Activated CD8-positive, alpha-beta memory T cell treated with anti-CD3 and anti-CD28 coated beads for 36 hours (primary cell): Measurements from ENCODE around the gene FAM3A. TPM values are rescaled to one million over a fixed set of nuclear protein-coding genes. Genes with fewer than 3 reads are reported as not detected.
"Not testable (repeated sequence)": the region's sequence is repeated elsewhere in the genome, so short reads cannot be mapped to it uniquely, and the experiment has no call there.

Experiments
- CTCF ChIA-PET: fragments of 350-600 bp; sonication (Branson Sonifier 250); formaldehyde crosslinking; loops from one replicate; lab custom pipeline; 2021; ENCODE audit warnings: antibody characterized with exemption; lab: Charles Lee
- POLR2A ChIA-PET: fragments of 350-600 bp; sonication (Branson Sonifier 250); formaldehyde crosslinking; loops from one replicate; lab custom pipeline; 2021; ENCODE audit warnings: antibody characterized with exemption; lab: Charles Lee
- total RNA-seq, 2 experiments: library from RNA; stranded (reverse); gene quantifications; one replicate each; pipeline ENCODE4 v1.2.3, GENCODE V29; 2021

Gene FAM3A
- total RNA-seq, 2 experiments from 2014 or later: 30.5 to 32.5 TPM

DNA sequence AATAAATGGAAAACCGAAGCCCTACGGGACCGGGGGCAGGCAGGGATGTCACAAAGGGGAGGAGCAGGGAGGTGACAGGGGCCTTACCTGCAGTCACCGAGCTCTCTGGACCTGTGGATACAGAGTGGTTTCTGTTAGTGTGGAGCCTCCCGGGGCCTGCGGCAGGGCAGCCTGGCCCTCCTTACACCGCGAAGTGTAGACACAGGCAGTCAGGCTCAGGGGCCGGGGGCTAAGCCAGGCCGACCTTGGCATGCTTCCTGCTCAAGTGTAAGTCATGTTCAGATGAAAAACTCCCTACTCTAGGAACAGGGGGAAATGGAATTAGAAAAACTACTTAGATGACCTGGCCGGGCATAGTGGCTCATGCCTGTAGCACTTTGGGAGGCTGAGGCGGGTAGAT, 4.3 kb downstream of the FAM3A start:
- POLR2A ChIA-PET: interaction anchor here (0.7 kb wide), 1 partner anchor 540 kb away, joined by 3 read pairs; the partner anchor contains the start of gene HCFC1
- CTCF ChIA-PET: no interaction called here

DNA sequence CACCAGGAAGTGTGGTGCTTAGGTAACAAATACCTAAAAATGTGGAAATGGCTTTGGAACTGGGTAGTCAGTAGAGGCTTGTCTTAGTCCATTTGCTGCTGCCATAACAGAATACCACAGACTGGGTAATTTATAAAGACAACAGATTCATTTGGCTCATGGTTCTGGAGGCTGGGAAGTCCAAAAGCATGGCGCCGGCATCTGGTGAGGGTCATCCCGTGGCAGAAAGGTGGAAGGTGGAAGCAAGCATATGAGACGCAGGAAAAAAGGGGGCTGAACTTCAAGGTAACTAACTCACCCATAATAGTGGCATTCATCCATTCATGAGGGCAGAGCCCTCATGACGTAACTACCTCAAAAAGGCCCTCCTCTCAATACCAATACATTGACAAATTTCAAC, 6.6 kb downstream of the FAM3A start:
- ChIA-PET POLR2A (no interaction called here), CTCF (no interaction called here)

DNA sequence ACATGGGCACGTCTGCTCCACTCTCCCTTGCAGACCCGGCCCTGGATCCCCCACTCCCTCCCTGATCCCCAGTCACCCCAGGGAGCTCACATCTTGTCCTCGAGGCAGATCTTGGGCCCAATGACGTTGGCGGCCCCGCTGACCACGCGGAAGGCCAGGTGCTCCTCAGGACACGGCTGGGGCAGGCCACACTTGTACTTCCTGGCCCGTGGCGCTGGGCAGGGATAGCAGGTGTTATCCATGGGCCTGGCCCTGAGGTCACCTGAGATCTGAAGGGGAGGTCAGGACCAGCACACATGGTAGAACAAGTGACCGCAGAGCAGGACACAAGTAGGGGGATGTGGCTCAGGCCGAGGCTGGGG, 7.7 kb downstream of the FAM3A start:
- POLR2A ChIA-PET: no interaction called here
- CTCF ChIA-PET: no interaction called here

DNA sequence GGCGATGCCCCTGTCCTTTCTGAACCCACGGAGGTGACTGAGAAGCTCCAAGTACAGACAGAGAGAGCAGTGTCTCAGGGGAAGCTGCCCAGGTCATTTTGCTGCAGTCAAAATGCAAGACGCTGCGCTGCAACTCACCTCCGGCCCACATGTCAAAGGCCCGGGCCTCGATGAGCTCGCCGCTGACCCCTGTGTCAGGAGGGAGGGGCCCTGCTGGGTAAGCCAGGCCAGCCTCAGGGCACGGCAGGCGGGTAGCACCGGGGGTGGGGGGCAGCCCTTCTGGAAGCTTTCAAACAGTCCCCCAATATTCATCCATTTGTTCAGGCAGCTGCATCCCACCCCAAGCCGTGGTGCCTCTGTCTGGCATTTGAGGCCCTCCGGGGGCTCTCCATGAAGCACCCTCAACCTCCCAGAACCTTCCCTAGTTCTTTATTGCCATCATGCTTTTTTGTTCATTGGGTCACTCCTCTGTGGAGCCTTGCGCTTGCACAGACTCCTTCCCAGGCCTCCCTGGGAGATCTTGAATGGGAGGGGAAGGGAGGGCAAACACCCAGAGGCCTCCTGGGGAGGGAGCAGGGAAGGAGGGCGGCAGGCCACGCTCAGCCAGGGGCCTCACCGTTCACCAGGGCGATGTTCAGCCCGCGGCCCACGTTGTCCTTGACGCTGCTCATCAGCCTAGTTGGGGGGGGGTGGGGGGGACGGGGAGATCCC, 8.2 kb downstream of the FAM3A start:
- ChIA-PET CTCF (no interaction called here), POLR2A (no interaction called here)

DNA sequence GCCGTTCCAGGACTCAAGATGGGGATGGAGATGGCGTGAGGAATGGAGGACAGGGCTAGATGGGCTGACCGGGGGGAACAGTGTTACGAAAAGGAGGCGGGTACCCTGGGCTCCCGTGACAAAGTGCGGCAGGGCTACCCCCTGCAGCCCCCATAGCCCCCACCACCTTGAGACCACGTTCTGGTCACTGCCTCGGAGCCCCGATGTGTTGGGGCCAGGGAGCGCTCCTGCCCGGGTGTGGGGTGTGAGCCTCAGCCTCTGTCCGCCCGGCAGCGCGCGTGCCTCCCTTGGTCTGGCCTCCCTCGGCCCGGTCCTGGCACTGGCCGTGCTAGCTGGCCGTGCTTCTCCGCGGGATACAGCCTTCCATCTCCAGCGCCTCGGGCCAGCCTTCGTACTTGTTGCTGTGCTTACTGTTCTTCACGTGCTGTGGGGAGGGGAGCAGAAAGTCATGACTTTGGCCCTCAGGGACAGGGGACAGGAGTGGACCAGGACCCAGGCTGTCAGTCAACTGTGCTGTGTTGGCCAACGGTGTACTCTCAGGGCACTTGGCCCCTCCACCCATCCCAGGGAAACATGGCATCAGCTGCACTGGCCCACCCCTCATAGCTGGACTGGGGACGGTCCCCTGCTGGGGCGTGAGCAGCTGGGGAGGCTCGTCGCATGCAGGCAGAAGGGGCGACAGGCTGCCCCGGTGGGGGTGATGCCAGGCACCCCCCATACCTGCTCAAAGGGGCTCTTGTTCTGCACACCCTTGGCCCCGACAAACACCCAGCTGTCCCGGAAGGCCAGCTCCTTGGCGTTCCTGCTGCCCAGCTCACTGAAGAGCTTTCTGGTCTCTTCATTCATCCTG, 9.3 kb downstream of the FAM3A start:
- ChIA-PET CTCF (no interaction called here), POLR2A (no interaction called here)

DNA sequence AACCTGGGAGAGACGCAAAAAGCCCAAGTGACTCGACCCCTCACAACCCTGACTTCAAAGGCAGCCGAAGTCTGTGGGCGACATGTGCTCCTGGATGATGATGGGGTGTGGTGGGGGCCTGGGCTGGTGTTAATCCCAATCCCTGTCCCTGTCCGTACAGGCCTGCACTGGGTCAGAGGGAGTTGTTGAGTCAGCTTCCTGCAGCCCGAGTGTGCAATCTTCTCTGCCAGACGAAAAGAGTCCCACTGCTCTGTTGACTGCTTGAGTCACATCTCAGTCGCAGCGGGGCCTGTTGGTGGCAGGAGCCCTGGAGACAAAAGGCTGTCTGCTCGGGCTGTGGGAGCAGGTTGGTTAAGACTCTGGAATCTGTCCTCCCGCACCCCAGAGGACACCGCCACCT, 10.3 kb downstream of the FAM3A start:
- ChIA-PET CTCF (no interaction called here), POLR2A (no interaction called here)

DNA sequence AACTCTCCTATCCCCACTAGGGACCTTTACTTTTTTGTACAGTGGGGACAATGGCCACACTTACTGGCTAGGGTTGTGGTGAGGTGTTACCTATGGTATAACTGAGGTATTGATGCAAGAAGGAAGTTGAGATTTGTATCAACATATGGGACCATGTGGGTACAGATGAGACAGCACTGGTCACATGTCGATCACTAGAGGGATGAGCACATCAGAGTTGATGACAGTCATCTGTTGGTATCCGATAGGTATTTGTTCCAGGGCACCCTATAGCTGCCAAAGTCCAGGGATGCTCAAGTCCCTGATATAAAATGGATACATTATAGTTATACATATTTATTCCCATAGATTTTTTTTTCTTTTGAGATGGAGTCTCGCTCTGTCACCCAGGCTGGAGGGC, 13.0 kb downstream of the FAM3A start:
- ChIA-PET CTCF (no interaction called here), POLR2A (no interaction called here)

DNA sequence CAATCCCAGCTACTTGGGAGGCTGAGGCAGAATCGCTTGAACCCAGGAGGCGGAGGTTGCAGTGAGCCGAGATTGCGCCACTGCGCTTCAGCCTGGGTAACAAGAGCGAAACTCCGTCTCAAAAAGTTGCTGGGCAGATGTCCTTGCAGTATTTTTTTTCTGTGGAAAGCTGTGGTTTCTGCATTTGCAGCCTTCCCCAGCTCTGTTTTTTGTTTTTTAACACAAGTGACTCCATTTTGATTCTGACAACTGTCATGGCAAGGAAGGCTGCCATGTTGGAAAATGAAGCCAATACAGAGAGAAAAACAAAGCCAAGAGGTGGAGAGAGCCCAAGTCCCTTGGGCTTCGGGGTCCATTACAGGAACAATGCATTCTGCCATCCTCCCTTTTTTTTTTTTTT, 13.9 kb downstream of the FAM3A start:
- ChIA-PET CTCF (no interaction called here), POLR2A (no interaction called here)

DNA sequence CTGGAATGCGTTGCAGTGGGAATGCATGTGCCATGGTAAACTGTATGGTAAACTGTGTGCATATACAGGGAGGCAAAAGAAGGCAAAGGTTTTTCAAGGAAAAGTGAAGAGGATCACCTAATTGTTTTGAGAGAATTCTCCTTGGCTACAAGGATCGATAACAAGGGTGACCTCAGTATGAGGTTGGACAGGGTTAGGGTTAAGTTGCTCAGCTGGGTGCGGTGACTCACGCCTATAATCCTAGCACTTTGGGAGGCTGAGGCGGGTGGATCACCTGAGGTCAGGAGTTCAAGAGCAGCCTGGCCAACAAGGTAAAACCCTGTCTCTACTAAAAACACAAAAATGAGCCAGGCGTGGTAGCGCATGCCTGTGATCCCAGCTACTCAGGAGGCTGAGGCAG, 14.6 kb downstream of the FAM3A start:
- CTCF ChIA-PET: not testable (repeated sequence)
- POLR2A ChIA-PET: interaction anchor here (0.7 kb wide), 1 partner anchor 17 kb away, joined by 4 read pairs; no protein-coding TSS in a partner anchor

DNA sequence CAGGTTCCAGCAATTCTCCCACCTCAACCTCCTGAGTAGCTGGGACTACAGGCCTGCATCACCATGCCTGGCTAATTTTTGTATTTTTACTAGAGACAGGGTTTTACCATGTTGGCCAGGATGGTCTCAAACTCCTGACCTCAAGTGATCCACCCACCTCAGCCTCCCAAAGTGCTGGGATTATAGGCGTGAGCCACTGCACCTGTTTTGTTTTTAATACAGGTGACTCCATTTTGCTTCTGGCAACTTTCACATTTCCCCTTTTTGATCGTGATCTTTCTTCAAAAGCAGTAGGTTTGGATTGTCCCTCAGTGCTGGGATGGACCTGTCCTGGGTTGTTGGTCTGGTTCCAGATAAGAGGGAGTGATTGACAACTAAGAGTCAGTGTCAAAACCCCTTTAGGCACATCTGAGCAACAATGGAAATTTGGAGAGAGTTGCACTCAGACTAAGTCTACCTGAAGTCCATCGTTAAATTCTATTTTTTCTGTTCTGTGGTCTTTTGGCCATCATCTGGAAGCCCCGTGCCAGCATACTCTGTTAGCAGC, 19.4 kb downstream of the FAM3A start:
- CTCF ChIA-PET, POLR2A ChIA-PET: not testable (repeated sequence)

DNA sequence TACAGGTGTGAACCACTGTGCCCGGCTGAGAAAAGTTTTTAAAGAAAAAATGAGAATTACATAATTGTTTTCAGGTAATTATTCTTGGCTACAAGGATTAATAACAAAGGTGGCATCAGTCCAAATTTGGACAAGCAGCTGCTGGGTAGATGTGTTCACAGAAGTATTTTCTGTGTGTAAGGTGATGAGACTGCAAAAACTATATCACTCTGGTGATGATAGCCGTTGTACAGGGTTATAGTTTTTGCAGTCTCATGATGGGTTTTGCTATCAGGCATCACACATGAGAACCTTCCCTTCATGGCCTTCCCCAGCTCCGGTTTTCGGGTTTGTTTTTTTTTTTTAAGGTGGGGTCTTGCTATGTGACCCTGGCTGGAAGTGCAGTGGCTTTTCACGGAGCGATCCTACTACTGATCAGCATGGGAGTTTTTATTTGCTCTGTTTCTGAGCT, 20.5 kb downstream of the FAM3A start:
- ChIA-PET POLR2A (no interaction called here), CTCF (no interaction called here)

DNA sequence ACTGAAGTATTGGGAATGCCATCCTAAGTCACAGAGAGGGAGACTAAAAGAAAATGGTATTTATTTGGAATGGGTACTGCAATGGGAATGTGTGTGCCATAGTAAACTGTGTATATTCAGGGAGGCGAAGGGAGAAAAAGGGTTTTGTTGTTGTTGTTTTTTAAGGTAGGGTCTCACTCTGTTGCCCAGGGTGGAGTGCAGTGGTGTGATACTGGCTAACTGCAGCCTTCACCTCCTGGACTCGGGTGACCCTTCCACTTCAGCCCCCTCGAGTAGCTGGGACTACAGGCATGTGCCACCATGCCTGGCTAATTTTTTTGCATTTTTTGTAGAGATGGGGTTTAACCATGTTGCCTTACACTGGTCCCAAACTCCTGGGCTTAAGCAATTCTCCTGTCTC, 21.3 kb downstream of the FAM3A start:
- POLR2A ChIA-PET: no interaction called here
- CTCF ChIA-PET: no interaction called here

DNA sequence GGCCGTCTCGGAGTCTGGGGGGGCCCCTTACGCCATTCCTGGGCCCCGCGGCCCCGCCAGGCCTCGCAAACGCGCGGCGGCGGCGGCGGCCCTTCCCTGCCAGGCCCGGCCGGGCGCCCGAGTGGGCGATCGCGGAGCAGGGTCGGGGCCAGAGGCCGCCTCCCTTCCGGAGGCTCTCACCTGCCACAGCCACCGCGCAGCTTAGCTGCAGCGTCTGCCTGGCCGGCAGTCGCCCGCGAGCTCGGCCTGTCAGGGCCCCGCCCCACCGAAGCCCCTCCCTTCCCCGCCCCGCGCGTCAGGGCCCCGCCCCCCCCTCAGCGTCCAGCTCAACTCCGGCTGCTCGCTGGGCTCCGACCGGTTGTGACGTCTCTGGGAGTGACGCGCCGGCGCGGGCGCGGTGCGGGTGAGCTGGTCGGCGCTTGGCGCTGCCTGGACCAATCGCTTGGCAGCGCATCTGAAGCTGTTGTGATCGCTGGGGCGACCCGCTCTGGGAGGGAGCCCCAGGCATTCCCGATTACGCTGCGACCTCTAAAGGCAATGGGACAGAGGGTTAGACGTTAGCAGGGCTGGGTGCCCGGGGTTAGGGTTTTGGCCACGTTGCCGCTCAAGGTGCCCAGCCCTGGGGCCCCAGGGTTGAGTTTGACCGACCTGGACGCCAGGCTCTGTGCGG, 25.5 kb downstream of the FAM3A start, which contains the start of gene SLC10A3:
TSS of gene SLC10A3 (minus strand) at position 216 of the 670 bp plus-strand sequence. CDS start 1,689 bp downstream, outside the sequence.
- ChIA-PET POLR2A (interaction anchor here (0.5 to 1.1 kb wide), 5 partner anchors 24 to 200 kb away, joined by 3 to 5 read pairs (median 4); partner anchors contain the start of genes G6PD and IKBKG), CTCF (interaction anchor here (1.9 kb wide), 1 partner anchor 36 kb away, joined by 4 read pairs; no protein-coding TSS in a partner anchor)

DNA sequence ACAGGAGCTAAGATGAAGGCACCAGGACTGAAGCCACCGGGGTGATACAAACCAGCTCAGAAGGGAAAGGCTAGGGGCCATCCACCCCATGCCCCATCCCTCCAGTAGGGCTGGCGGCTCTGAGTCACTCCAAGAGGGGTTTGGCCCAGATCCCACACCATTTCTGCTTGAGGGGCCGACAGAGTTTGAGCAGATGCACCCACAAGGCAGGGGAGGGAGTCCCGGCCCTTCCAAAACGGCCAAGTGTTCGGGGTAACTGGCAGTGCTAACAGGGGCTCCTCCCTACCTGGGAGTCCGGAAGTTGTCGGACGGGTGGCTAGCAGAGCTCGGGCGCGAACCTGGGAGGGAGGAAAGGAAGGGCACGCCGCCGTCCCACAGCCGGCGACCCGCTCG, 26.0 kb downstream of the FAM3A start:
- ChIA-PET POLR2A (interaction anchor here (1.0 to 1.1 kb wide), 3 partner anchors 24 to 90 kb away, joined by 3 to 5 read pairs (median 4); partner anchors contain the start of genes G6PD and IKBKG), CTCF (interaction anchor here (1.9 kb wide), 1 partner anchor 37 kb away, joined by 4 read pairs; no protein-coding TSS in a partner anchor)

DNA sequence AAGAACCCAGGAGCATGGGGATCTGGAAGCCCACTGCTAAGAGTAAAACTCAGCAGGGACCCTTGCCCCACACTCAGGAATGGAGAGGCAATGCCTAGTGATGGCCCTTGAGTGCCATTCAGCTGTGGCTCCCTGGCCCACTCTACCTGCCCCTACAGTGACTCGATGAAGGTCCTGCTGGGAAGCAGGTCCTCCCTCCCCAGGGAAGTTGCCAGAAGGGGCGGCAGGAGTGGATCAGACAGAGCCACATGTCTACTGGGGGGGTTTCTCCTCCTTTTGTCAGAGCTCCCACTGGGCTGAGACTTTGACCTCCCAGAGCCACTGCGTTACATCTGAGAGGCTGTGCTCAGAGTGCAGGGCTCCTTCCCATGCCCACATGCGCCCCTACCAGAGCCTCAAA, 26.9 kb downstream of the FAM3A start:
- ChIA-PET CTCF (interaction anchor here (0.8 to 1.9 kb wide), 2 partner anchors 38 to 115 kb away, joined by 3 to 4 read pairs; partner anchors contain the start of gene FLNA), POLR2A (interaction anchor here (1.0 kb wide), 1 partner anchor 25 kb away, joined by 3 read pairs; no protein-coding TSS in a partner anchor)

DNA sequence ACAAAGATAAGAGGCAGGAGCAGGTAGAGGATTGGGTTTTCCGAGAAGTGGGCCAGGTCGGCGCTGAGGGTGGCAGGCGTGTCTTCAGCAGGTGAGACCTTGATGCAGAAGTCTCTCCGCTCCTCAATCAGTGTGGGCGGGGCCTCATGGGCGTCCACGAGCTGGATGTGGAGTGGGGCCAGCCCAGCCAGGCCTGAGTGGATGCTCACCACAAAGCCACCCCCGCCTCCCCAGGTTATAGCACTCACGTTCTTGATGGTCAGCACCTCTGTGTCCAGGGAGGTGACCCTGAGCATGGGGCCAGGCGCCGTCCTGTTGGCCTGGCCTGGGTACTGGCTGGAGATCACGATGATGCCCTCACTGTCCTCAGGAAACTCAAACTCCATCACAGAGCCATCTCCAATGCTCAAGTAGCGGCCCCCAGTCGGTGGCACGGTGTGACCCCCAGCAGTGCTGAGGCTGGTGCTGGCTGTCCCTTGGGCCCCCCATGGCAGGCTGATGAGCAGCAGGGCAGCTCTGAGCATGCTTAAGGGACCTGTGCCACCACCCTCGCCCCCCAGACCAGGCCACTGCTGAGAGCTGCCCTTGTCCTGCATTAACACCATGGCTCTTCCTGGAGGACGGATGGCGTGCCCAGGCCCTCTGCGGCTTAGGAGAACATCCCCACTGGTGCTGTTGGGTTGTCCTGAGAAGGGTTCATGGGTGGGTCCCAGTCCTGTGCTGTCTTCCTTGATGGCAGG, 27.5 kb downstream of the FAM3A start:
- ChIA-PET POLR2A (no interaction called here), CTCF (interaction anchor here (0.7 to 1.9 kb wide), 3 partner anchors 38 to 114 kb away, joined by 3 to 4 read pairs (median 3); partner anchors contain the start of gene FLNA)

DNA sequence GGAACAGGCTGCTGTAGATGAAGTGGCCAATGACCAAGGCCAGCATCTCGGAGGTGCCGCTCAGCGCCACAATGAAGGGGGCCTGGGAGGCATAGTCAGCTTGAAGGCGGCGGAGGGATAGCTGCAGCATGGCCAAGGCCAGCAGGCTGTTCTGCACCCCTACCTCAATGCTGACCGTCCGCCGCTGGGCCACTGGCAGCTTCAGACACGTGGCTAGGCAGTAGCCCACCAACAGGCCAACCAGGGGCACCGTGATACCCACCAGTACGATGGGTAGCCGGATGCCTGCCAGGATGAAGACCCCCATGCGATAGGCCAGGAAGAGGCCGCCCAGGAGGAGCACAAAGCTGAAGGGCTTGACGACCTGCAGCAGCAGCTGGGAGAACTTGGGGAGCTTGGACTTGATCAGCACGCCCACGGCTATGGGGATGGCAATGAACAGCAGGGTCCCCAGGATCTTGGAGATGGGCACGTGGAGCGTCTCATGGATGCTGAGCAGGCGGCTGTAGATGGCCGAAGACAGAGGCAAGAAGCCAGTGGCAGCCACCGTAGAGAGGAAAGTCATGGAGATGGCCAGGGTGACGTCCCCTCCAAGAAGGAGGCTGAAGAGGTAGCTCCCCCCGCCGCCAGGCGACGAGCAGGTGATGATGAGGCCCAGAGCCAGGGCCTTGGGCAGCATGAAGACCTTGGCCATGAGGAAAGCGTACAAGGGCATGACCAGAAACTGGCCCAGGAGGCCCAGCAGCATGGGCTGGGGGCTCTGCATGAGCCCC, 28.3 kb downstream of the FAM3A start:
- ChIA-PET POLR2A (no interaction called here), CTCF (no interaction called here)
